ENCODE data around the gene ARHGAP22. TPM values are rescaled to one million over a fixed set of nuclear protein-coding genes. Genes with fewer than 3 reads are reported as not detected.
A peak's percentile ranks its signal among the peaks of the same experiment; 100 is the strongest.

Gene ARHGAP22
- total and polyA plus RNA-seq, 5 donors: 1.4 to 6.5 (median 5.1) TPM

DNA sequence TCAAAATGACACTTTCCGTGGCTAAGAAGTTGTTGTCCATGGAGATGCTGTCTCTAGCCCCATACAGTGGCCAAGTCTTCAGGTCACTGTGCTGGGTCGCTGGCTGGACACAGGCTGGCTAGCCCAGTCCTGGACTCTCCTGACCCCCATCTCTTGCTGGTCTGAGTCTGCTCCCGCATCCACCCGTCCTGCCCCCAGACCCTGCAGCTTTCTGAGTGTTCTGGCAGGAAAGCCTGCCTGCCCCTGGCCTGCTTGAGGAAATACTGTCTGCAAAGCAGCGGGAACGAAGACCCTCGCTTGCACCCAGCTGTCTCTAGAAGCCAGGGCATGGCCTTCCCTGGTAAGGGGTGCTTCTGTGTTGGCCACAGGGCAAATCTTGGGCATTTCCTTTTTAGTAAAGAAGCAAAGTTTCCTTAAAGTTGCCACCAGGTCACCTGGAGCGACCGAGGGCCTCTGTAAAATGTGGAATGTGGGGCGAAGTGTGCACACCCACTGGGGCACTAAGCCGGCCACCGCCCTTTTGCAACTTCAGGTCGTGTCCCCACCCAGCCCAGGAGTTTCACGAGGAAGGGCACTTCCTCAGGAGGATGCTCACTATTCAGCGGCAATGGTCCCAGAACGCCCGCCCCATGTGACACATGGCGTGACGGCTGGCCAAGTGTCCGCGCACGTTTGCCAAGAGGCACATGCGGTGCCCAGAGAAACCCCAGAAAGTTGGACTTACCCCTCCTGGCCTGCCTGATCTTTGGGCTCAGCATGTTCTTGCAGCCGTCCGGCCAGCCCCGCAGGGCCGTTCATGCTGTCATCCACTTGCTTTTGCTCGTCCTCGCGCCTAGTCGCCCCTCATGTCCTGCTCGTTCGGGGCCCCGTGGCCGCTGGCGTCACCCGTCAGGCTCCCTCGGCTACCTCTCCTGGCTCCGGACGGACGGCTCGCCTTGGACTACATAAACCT is 558 bp downstream of the ARHGAP22 start:
- H3K4me3 ChIP-seq (ENCODE audit: low read length): peak overlapping the region; percentile 30
- intact Hi-C loops (cut with DNase I): no loop called here
- DNase-seq (peak; percentile 44 to 81 (median 76)), ATAC-seq (peak; percentile 32 to 39)
- 23% methylated on average over 42 of the region's 42 CpGs for WGBS
- H3K9me3 ChIP-seq (ENCODE audit: control insufficient read depth, low read length): no peaks in the 10 kb centered on the region
- no peak overlapping the region for H3K27ac ChIP-seq (ENCODE audit: low read length)
- peaks cover 4% of the 10 kb centered on the region for H3K4me1 ChIP-seq (ENCODE audit: control insufficient read depth, insufficient read depth, low read length)
- H3K27me3 ChIP-seq (ENCODE audit: control insufficient read depth, insufficient read depth): no peaks in the 10 kb centered on the region

DNA sequence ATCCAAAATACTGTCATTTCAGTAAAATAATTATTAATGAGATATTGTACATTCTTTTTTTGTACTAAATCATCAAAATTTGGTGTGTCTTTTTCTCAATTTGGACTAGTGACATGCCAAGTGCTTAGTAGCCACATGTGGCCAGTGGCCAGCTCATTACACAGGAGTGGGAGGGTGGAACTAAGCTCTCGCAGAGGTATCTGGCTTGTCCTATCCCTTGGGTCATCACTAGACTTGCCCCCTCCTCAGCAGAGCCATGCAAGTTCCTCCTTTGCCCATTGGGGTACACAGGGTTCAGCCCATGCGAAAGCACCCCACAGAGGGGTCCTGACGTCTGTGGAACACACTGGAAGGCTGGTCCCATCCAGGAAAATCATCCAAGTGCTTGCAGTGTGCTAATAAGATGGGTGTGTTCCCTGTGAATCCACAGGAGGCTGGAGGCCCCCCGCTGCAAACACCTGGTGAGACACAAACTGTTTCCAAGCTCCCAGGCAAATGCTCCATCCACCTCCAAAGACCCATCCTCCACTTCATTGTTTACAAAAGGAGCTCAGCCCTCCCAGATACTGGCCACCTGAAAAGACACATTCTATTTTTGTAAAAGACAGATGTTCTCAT is 1.3 kb downstream of the ARHGAP22 start:
- 81% methylated on average over 4 of the region's 4 CpGs for WGBS
- Histone ChIP-seq H3K4me3 (ENCODE audit: low read length) (no peak overlapping the region), H3K9me3 (ENCODE audit: control insufficient read depth, low read length) (no peaks in the 10 kb centered on the region), H3K4me1 (ENCODE audit: control insufficient read depth, insufficient read depth, low read length) (peaks cover 4% of the 10 kb centered on the region), H3K27me3 (ENCODE audit: control insufficient read depth, insufficient read depth) (no peaks in the 10 kb centered on the region), H3K27ac (ENCODE audit: low read length) (no peak overlapping the region)
- intact Hi-C loops (cut with DNase I): no loop called here
- ATAC-seq (no peak), DNase-seq (no peak)

DNA sequence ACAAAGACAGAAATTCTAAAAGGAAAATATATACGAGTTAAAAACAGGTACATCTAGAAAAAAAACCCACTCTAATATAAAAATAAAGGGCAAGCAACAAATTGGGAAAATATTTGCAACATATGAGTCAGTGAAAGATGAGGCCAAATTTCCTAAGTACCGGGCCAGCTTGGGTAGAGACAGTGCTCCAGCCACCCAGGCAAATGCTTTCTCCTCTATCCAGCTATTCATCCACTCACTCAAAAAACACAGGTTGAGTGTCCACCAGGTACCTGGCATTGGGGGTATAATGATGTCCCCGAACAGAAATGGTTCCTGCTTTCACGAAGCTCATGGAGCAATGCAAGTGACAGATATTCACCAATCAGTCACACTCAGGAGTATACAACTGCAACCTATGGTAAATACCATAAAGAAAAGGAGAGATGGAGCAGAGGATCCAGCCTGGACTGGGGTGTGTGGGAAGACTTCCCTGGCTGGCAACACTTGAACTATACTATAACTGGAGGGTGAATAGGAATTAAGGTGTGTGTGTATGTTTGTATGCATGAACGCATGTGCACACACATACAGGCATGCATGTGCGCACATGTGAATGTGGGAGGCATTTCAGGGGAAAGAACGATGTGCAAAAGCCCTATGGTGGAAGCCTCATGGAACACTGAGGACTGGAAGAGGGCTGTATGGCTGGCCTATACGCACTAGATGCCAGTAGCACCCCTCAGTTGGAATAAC is 2.3 kb downstream of the ARHGAP22 start:
- ATAC-seq (no peak), DNase-seq (no peak)
- Histone ChIP-seq H3K27ac (ENCODE audit: low read length) (no peak overlapping the region), H3K9me3 (ENCODE audit: control insufficient read depth, low read length) (no peaks in the 10 kb centered on the region), H3K27me3 (ENCODE audit: control insufficient read depth, insufficient read depth) (no peaks in the 10 kb centered on the region), H3K4me3 (ENCODE audit: low read length) (no peak overlapping the region), H3K4me1 (ENCODE audit: control insufficient read depth, insufficient read depth, low read length) (peaks cover 4% of the 10 kb centered on the region)
- intact Hi-C loops (cut with DNase I): no loop called here
- 89% methylated on average over 8 of the region's 8 CpGs for WGBS

DNA sequence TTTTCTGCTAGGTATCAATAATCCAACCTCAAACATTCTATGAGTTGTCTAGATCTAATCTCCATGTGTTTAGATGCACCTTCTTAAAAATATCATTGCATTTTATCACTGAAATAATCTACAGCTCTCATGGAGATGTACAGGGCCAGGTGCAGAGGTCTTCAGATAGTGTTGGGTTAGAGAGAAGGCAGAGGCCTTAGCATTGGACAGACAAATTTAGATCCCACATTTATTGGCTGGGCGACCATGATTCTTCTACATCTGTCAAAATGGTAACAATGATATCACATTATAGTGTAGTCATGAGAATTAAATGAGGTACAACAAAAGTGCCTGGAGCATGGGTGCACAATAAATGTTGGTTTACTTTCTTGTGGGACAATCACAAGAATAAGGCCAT is 3.1 kb downstream of the ARHGAP22 start:
- no peak overlapping the region for H3K4me3 ChIP-seq (ENCODE audit: low read length)
- no peaks in the 10 kb centered on the region for H3K27me3 ChIP-seq (ENCODE audit: control insufficient read depth, insufficient read depth)
- DNase-seq (no peak), ATAC-seq (no peak)
- intact Hi-C loops (cut with DNase I): no loop called here
- WGBS: 93% methylated on average over 1 of the region's 1 CpG
- H3K4me1 ChIP-seq (ENCODE audit: control insufficient read depth, insufficient read depth, low read length): peaks cover 4% of the 10 kb centered on the region
- H3K27ac ChIP-seq (ENCODE audit: low read length): no peak overlapping the region
- no peaks in the 10 kb centered on the region for H3K9me3 ChIP-seq (ENCODE audit: control insufficient read depth, low read length)

DNA sequence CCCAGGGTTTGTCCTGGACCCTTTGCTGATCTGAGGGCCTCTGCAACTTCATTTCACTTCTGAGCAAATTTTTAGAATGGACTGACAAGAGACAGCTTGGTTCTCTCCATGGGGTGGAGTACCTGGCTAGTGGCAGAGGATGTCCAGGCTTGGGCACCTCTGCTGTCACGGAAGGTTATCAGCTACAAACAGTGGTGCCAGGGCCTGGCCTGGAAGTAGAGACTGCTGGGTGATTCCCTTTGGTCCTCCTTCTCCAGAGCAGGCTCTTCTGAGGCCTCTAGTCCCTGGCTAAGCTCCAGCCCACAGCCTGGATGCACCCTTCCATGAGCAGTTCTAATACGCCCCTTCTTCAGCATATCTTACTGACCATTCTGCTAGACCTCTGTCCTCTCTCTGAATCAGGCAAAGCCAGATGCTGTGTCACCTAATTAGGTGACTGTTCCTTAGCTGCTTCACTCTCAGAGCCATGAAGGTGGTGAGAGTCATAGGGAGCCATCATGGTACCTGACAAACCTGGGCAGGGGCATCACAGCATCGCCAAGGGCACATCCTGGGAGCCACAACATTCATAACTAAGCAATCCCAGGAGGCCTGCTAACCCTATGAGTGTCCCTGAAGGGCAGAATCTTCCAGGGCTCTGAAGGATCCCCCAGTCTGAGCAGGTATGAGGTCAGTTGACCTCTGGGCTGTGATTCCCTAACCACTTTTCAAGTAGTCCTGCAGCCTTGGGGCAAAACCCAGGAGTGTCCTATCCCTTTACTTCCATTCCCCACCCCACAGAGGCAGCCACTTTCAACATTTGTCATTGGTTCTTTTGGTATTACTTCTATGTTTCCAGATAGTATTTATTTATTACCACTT is 4.0 kb downstream of the ARHGAP22 start:
- no peak overlapping the region for H3K4me3 ChIP-seq (ENCODE audit: low read length)
- intact Hi-C loops (cut with DNase I): no loop called here
- H3K27ac ChIP-seq (ENCODE audit: low read length): no peak overlapping the region
- no peaks in the 10 kb centered on the region for H3K9me3 ChIP-seq (ENCODE audit: control insufficient read depth, low read length)
- H3K4me1 ChIP-seq (ENCODE audit: control insufficient read depth, insufficient read depth, low read length): peaks cover 4% of the 10 kb centered on the region
- 89% methylated on average over 3 of the region's 3 CpGs for WGBS
- no peak for ATAC-seq
- H3K27me3 ChIP-seq (ENCODE audit: control insufficient read depth, insufficient read depth): no peaks in the 10 kb centered on the region
- no peak for DNase-seq

DNA sequence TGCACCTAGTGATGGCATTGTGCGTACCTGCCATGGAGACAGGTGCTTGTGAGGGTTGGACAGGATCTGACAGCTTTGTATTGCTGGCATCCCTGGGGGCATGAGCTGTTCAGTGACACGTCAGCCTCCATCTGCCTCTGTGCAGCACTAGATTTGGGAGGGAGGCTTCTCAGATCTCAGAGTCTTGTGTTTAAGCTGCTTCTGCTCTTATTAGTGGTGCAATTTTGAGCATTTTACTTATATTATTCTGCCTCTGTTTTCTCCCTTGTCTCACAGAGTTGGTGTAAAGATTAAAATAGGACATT is 5.1 kb downstream of the ARHGAP22 start:
- intact Hi-C loops (cut with DNase I): no loop called here
- no peaks in the 10 kb centered on the region for H3K9me3 ChIP-seq (ENCODE audit: control insufficient read depth, low read length)
- no peak for ATAC-seq
- no peak for DNase-seq
- no peak overlapping the region for H3K27ac ChIP-seq (ENCODE audit: low read length)
- peaks cover 4% of the 10 kb centered on the region for H3K4me1 ChIP-seq (ENCODE audit: control insufficient read depth, insufficient read depth, low read length)
- no peaks in the 10 kb centered on the region for H3K27me3 ChIP-seq (ENCODE audit: control insufficient read depth, insufficient read depth)
- 77% methylated on average over 2 of the region's 2 CpGs for whole genome bisulfite sequencing
- no peak overlapping the region for H3K4me3 ChIP-seq (ENCODE audit: low read length)

DNA sequence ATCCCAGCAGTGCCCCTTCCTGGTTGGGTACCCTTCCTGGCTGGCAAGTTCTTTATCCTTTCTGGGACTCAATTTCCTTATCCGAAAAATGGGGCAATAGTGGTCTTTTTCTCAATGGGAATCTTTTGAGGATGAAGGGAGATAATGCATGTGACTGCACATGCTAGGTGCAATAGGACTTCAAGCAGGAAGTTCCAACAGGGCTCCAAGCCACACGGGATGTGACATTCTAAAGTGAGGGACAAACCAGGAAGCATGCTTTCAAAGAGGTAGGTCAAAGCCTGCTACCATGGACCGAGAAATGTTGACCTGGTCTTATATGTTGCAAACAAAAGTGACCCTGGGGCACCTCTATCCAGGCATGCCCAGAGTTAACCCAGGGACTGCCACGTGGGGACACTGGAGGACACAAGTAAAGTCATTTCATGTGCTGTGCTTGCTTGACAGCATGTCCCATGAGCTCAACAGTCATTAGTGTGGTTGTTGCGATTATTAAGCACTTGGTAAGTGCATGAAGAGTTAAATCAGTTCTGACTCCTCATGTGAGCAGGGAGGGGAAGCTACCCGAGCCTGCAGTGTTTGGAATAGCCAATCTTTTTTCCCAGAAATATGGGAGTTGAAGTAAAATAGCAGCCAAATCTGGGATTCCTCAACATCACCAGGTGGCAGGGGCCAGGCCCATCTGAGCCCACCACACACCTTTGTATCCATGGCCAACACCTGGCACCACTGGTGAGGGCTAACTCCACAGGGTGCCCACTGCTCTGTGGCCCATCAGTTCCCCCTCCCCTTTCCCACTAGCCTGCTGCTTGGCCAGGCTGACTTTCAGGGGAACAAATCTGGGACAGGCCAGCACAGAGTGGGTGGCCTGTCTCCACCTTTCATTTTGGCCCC is 5.7 kb downstream of the ARHGAP22 start:
- 69% methylated on average over 6 of the region's 6 CpGs for WGBS
- Histone ChIP-seq H3K4me3 (ENCODE audit: low read length) (no peak overlapping the region), H3K4me1 (ENCODE audit: control insufficient read depth, insufficient read depth, low read length) (no peaks in the 10 kb centered on the region), H3K27me3 (ENCODE audit: control insufficient read depth, insufficient read depth) (no peaks in the 10 kb centered on the region), H3K9me3 (ENCODE audit: control insufficient read depth, low read length) (no peaks in the 10 kb centered on the region), H3K27ac (ENCODE audit: low read length) (no peak overlapping the region)
- intact Hi-C loops (cut with DNase I): no loop called here
- ATAC-seq (no peak), DNase-seq (no peak)

DNA sequence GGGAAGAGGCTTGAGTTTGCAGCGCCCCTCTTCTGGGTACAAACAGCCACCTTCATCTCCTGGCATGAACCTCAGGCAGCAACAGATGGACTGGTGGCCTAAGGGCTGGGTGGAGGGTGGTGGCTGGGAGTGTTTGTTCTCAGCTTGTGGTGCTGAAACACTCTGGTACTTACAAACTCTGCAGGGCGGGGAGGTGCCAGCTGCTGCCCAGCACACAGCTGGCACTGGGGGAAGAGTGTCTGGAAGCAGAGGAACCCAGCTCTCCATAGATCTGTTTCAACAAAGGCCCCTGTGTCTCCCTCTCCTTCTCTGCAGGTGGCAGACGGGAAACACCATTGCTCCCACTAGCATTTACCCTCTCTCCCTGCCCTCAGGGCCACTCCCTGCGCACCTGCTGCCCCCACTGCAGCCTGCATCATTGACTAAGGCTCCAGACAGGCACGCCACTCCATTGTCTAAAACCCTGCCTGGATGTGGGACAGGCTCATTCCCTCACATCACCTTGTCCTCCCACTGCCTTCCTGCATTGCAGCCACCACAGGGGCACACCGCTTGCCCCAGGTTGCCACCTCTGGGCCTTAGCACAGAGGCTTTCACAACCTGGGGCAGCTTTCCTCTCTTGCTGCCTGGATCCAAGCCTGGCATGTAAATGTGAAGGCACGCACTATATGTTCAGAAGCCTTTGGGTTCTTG is 6.5 kb downstream of the ARHGAP22 start:
- Histone ChIP-seq H3K4me1 (ENCODE audit: control insufficient read depth, insufficient read depth, low read length) (no peaks in the 10 kb centered on the region), H3K27me3 (ENCODE audit: control insufficient read depth, insufficient read depth) (no peaks in the 10 kb centered on the region), H3K4me3 (ENCODE audit: low read length) (no peak overlapping the region), H3K27ac (ENCODE audit: low read length) (no peak overlapping the region), H3K9me3 (ENCODE audit: control insufficient read depth, low read length) (no peaks in the 10 kb centered on the region)
- 88% methylated on average over 7 of the region's 7 CpGs for WGBS
- intact Hi-C loops (cut with DNase I): no loop called here
- DNase-seq (no peak), ATAC-seq (peak; percentile 25 to 84)

DNA sequence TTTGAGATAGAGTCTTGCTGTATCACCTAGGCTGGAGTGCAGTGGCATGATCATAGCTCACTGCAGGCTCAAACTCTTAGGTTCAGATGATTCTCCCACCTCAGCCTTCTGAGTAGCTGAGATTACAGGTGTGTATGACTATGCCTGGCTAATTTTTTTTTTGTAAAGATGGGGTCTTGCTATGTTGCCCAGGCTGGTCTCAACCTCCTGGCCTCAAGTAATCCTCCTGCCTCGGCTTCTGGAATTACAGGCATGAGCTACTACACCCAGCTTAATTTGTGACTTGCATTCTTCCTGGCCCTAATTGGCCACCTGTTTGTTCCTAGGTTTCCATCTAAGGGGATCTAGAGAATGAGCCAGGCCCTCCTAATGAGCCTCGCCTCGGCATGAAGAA is 9.3 kb downstream of the ARHGAP22 start:
- H3K9me3 ChIP-seq (ENCODE audit: control insufficient read depth, low read length): no peaks in the 10 kb centered on the region
- no peak for DNase-seq
- no peaks in the 10 kb centered on the region for H3K27me3 ChIP-seq (ENCODE audit: control insufficient read depth, insufficient read depth)
- ATAC-seq: no peak
- H3K4me3 ChIP-seq (ENCODE audit: low read length): no peak overlapping the region
- intact Hi-C loops (cut with DNase I): no loop called here
- H3K27ac ChIP-seq (ENCODE audit: low read length): no peak overlapping the region
- no peaks in the 10 kb centered on the region for H3K4me1 ChIP-seq (ENCODE audit: control insufficient read depth, insufficient read depth, low read length)
- WGBS: 95% methylated on average over 3 of the region's 3 CpGs
